Panc1 (cell line): ENCODE results near the gene DYNC1H1.

Source experiments
- CTCF ChIP-seq: fragments of 450-650 bp; IDR thresholded peaks from 2 replicates; pipeline ENCODE4 v1.5.1; 2017; ENCODE audit warnings: mild to moderate bottlenecking
- POLR2AphosphoS5 ChIP-seq: IDR thresholded peaks from 2 replicates; pipeline ENCODE4 v1.6.1; 2012; ENCODE audit warnings: mild to moderate bottlenecking, low read depth, low read length, moderate library complexity
- REST ChIP-seq, 2 experiments: IDR thresholded peaks; 2 replicates each; pipeline ENCODE4 v1.6.1; 2011 to 2012; ENCODE audit warnings: low read depth in 2 of 2, control low read depth in 1 of 2, low read length in 1 of 2, mild to moderate bottlenecking in 1 of 2, moderate library complexity in 1 of 2; ENCODE audit not compliant: insufficient read depth in 1 of 2

GRCh38 chr14:102015771-102016170, 51.4 kb downstream of the DYNC1H1 start:
- TF ChIP-seq CTCF (no peak), REST (IDR thresholded peaks at IDR 0.05; ENCODE audit: insufficient read depth in 1 of 2, low read depth in 2 of 2, low read length in 1 of 2) (no peak), POLR2AphosphoS5 (no peak)
